HUES64 (cell line): Measurements from ENCODE around the gene BCL2A1.
"Not testable (repeated sequence)": the region's sequence is repeated elsewhere in the genome, so short reads cannot be mapped to it uniquely, and the experiment has no call there.

Experiments used
- H3K27ac ChIP-seq: 2 replicates; pipeline ENCODE4 v1.7.0; 2013; ENCODE audit warnings: low read depth, low read length, inconsistent platforms
- H3K27me3 ChIP-seq: 2 replicates; pipeline ENCODE4 v1.6.1; 2013; ENCODE audit warnings: mild to moderate bottlenecking, low read length; ENCODE audit not compliant: insufficient read depth
- H3K36me3 ChIP-seq: 2 replicates; pipeline ENCODE4 v1.6.1; 2013; ENCODE audit warnings: mild to moderate bottlenecking, low read length; ENCODE audit not compliant: insufficient read depth
- H3K4me1 ChIP-seq: 2 replicates; pipeline ENCODE4 v1.6.1; 2013; ENCODE audit warnings: mild to moderate bottlenecking, low read length, moderate library complexity; ENCODE audit not compliant: insufficient read depth
- H3K4me3 ChIP-seq: 2 replicates; pipeline ENCODE4 v1.5.1; 2013; ENCODE audit warnings: mild to moderate bottlenecking, low read length, moderate library complexity
- H3K9ac ChIP-seq: 2 replicates; pipeline ENCODE4 v1.6.1; 2013; ENCODE audit warnings: mild to moderate bottlenecking, low read depth, low read length
- H3K9me3 ChIP-seq: 2 replicates; pipeline ENCODE4 v1.6.1; 2013; ENCODE audit warnings: low read depth, low read length; ENCODE audit not compliant: insufficient read depth
- WGBS: fragments of 150-250, 120-280 bp; methylation state at CpG from one replicate; pipeline ENCODE4 v1.1.7; 2013; ENCODE audit warnings: missing lambda C conversion rate; 5-methylcytosine and 5-hydroxymethylcytosine counted together

BCL2A1 gene

DNA sequence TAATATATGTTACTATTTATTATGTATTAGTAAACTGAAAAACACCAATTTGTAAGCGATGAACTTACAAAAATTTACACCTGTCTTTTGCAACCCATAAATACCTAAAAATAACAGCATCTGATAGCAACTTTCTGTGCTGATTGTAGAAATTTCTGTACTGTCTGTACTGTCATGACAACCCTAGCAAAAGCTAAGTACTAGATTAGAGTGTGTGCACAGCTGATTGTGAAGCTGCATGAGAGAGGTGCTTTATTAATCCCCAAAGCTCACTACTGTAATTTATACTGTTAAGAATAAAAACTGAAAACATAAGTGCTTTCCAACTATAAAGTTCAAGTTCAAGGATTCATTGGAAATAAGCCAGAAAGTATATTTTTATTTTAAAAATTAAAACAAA lies 815 bp downstream of the BCL2A1 start:
- Histone ChIP-seq H3K27me3 (no peaks in the 10 kb centered on the region), H3K9ac (no peak overlapping the region), H3K4me1 (no peaks in the 10 kb centered on the region), H3K4me3 (no peak overlapping the region), H3K9me3 (no peaks in the 10 kb centered on the region), H3K36me3 (no peaks in the 10 kb centered on the region), H3K27ac (no peak overlapping the region)
- no CpG with 5 or more reads among the region's 1 CpG for WGBS

GRCh38 chr15:79969146-79969545 lies 1.9 kb downstream of the BCL2A1 start:
- 99% methylated on average over 5 of the region's 5 CpGs for WGBS
- H3K4me3 ChIP-seq: no peak overlapping the region
- no peaks in the 10 kb centered on the region for H3K27me3 ChIP-seq
- no peaks in the 10 kb centered on the region for H3K4me1 ChIP-seq
- H3K9ac ChIP-seq: no peak overlapping the region
- H3K9me3 ChIP-seq: no peaks in the 10 kb centered on the region
- no peaks in the 10 kb centered on the region for H3K36me3 ChIP-seq
- no peak overlapping the region for H3K27ac ChIP-seq

- 92% methylated on average over 10 of the region's 10 CpGs for WGBS
- H3K4me3 ChIP-seq: no peak overlapping the region
These were observed 3.5 kb downstream of the BCL2A1 start for GRCh38 chr15:79967298-79968182.

GRCh38 chr15:79966634-79967297 lies 4.2 kb downstream of the BCL2A1 start:
- Histone ChIP-seq H3K9ac (no peak overlapping the region), H3K27ac (no peak overlapping the region), H3K9me3 (no peaks in the 10 kb centered on the region), H3K27me3 (no peaks in the 10 kb centered on the region), H3K4me1 (no peaks in the 10 kb centered on the region), H3K36me3 (no peaks in the 10 kb centered on the region), H3K4me3 (no peak overlapping the region)
- WGBS: 94% methylated on average over 6 of the region's 7 CpGs

More at GRCh38 chr15:79967298-79968182, 3.5 kb downstream of the BCL2A1 start:
- H3K9me3 ChIP-seq: no peaks in the 10 kb centered on the region
- H3K9ac ChIP-seq: no peak overlapping the region
- no peak overlapping the region for H3K27ac ChIP-seq
- no peaks in the 10 kb centered on the region for H3K36me3 ChIP-seq
- H3K27me3 ChIP-seq: no peaks in the 10 kb centered on the region
- no peaks in the 10 kb centered on the region for H3K4me1 ChIP-seq

- no peaks in the 10 kb centered on the region for H3K4me1 ChIP-seq
- H3K27ac ChIP-seq: no peak overlapping the region
- no peak overlapping the region for H3K4me3 ChIP-seq
- H3K9ac ChIP-seq: no peak overlapping the region
- H3K27me3 ChIP-seq: no peaks in the 10 kb centered on the region
- no peaks in the 10 kb centered on the region for H3K36me3 ChIP-seq
- no peaks in the 10 kb centered on the region for H3K9me3 ChIP-seq
- 94% methylated on average over 3 of the region's 4 CpGs for WGBS
These were observed 5.0 kb downstream of the BCL2A1 start for GRCh38 chr15:79965846-79966630.

DNA sequence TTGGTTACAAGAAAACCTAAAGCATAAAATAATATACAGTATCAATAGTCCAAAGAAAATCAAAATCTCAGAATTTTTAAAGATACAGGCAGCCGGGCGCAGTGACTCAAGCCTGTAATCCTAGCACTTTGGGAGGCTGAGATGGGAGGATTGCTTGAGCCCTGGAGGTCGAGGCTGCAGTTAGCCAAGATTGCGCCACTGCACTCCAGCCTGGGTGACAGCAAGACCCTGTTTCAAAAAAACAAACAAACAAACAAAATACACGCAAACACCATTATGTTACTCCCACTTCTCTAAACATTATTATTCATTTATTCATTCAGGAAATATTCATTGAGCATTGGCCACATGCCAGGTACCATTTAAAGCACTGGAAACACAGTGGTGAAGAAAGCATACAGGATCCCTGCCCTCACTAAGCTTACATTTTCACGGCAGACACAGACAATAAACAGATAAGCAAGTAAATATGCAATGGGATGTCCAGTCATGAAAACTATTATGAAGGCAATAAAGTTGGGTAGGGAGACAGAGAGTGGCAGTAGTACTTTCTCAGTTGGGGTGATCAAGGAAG lies 6.7 kb downstream of the BCL2A1 start:
- Histone ChIP-seq H3K36me3 (no peaks in the 10 kb centered on the region), H3K9ac (no peak overlapping the region), H3K27me3 (no peaks in the 10 kb centered on the region), H3K4me1 (no peaks in the 10 kb centered on the region), H3K9me3 (no peaks in the 10 kb centered on the region), H3K27ac (no peak overlapping the region), H3K4me3 (no peak overlapping the region)
- 96% methylated on average over 6 of the region's 6 CpGs for WGBS

DNA sequence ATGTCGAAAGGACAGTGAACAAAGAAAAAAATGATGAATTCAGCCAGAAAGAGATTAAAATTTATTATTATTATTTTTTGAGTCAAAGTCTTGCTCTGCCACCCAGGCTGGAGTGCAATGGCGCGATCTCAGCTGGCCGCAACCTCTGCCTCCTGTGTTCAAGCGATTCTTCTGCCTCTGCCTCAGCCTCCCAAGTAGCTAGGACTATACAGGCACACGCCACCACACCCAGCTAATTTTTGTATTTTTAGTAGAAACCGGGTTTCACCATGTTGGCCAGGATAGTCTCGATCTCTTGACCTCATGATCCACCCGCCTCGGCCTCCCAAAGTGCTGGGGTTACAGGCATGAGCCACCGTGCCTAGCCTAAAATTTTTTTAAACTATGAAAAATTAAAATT lies 8.1 kb downstream of the BCL2A1 start:
- H3K9ac ChIP-seq, H3K27ac ChIP-seq, H3K9me3 ChIP-seq, H3K27me3 ChIP-seq, H3K4me3 ChIP-seq, H3K36me3 ChIP-seq, H3K4me1 ChIP-seq: not testable (repeated sequence)
- WGBS: 97% methylated on average over 9 of the region's 11 CpGs

- H3K36me3 ChIP-seq: no peaks in the 10 kb centered on the region
- H3K9ac ChIP-seq: no peak overlapping the region
- H3K4me1 ChIP-seq: no peaks in the 10 kb centered on the region
- H3K27me3 ChIP-seq: no peaks in the 10 kb centered on the region
- H3K9me3 ChIP-seq: no peaks in the 10 kb centered on the region
- WGBS: 95% methylated on average over 5 of the region's 6 CpGs
- H3K4me3 ChIP-seq: no peak overlapping the region
- H3K27ac ChIP-seq: no peak overlapping the region
These were observed 8.8 kb downstream of the BCL2A1 start for GRCh38 chr15:79962178-79962577.

- Histone ChIP-seq H3K27ac (no peak overlapping the region), H3K36me3 (no peaks in the 10 kb centered on the region), H3K4me3 (no peak overlapping the region), H3K27me3 (no peaks in the 10 kb centered on the region), H3K9me3 (no peaks in the 10 kb centered on the region), H3K9ac (no peak overlapping the region), H3K4me1 (no peaks in the 10 kb centered on the region)
- 97% methylated on average over 10 of the region's 10 CpGs for WGBS
These were observed 10.3 kb downstream of the BCL2A1 start for GRCh38 chr15:79960502-79961212.

- H3K27ac ChIP-seq: no peak overlapping the region
- no peaks in the 10 kb centered on the region for H3K27me3 ChIP-seq
- H3K4me1 ChIP-seq: no peaks in the 10 kb centered on the region
These were observed 13.3 kb downstream of the BCL2A1 start for GRCh38 chr15:79957741-79958140.

More at GRCh38 chr15:79957741-79958140, 13.3 kb downstream of the BCL2A1 start:
- Histone ChIP-seq H3K4me3 (no peak overlapping the region), H3K9me3 (no peaks in the 10 kb centered on the region), H3K36me3 (no peaks in the 10 kb centered on the region), H3K9ac (no peak overlapping the region)
